Right lobe of liver (tissue), 4 donors: ENCODE results near the gene RNPS1.

ENCODE experiments used
- POLR2A ChIP-seq: fragments of 450-650 bp; IDR thresholded peaks from one replicate; pipeline ENCODE4 v1.6.1; 2017; ENCODE audit warnings: antibody characterized with exemption, mild to moderate bottlenecking
- TF ChIP-seq, protein P1 (sequence below), 4 donors: fragments of 200-600 bp in 3 of 4; fragments of 450-650 bp in 1 of 4; IDR thresholded peaks; one replicate each; pipeline versions ENCODE4 v1.5.1 to v1.8.0; 2016 to 2022; ENCODE audit warnings: antibody characterized with exemption in 4 of 4, mild to moderate bottlenecking in 2 of 4
- donor health status: DM: no; HTN: no; CAD: no.
- donor health status: DM: no; HTN: no; CAD: no.
- donor health status: DM: no; HTN: yes; CAD: no.

DNA sequence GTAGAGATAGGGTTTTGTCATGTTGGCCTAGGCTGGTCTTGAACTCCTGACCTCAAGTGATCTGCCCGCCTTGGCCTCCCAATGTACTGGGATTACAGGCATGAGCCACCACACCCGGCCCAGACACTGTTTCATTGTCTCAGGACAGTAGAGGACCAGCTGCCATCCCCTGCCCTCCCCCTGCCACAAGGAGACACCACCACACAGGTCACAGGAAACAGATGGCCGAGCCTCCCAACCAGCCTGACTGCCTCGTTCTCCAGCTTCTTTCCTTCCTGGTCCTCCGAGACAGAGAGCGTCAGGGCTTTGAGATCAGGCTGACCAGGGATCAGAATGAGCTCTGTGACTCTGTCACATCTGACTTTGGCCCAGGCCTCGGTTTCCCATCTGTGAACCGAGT lies 20.8 kb upstream of the RNPS1 start:
- TF ChIP-seq, protein P1, sequence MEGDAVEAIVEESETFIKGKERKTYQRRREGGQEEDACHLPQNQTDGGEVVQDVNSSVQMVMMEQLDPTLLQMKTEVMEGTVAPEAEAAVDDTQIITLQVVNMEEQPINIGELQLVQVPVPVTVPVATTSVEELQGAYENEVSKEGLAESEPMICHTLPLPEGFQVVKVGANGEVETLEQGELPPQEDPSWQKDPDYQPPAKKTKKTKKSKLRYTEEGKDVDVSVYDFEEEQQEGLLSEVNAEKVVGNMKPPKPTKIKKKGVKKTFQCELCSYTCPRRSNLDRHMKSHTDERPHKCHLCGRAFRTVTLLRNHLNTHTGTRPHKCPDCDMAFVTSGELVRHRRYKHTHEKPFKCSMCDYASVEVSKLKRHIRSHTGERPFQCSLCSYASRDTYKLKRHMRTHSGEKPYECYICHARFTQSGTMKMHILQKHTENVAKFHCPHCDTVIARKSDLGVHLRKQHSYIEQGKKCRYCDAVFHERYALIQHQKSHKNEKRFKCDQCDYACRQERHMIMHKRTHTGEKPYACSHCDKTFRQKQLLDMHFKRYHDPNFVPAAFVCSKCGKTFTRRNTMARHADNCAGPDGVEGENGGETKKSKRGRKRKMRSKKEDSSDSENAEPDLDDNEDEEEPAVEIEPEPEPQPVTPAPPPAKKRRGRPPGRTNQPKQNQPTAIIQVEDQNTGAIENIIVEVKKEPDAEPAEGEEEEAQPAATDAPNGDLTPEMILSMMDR (IDR thresholded peaks at IDR 0.05) = no peak
- no peak for TF ChIP-seq POLR2A
